22Rv1 (cell line): Measurements from ENCODE around the gene HAX1.

Experiments
- ZFX ChIP-seq: fragments of 450-650 bp; IDR thresholded peaks from 2 replicates; pipeline ENCODE4 v1.6.1; 2017; ENCODE audit warnings: antibody characterized with exemption, borderline replicate concordance
- TF ChIP-seq, protein P1 (sequence below): fragments of 450-650 bp; IDR thresholded peaks from 2 replicates; pipeline ENCODE4 v1.5.1; 2017; ENCODE audit warnings: mild to moderate bottlenecking

DNA sequence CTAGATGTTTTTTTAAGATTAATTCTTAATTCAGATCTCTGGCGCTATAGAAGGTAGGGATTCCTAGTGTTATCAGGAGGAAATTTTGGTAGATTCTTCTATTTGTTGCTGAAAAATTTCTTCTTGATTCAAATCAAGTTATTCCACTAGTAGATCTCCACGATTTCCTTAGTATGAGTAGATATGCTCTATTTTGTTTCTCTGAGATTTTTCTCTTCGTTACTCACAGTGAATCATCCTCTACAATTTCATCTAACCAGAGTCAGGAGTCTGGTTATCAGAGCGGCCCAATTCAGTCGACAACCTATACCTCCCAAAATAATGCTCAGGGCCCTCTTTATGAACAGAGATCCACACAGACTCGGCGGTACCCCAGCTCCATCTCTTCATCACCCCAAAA, 18.8 kb upstream of the HAX1 start:
- TF ChIP-seq, protein P1, sequence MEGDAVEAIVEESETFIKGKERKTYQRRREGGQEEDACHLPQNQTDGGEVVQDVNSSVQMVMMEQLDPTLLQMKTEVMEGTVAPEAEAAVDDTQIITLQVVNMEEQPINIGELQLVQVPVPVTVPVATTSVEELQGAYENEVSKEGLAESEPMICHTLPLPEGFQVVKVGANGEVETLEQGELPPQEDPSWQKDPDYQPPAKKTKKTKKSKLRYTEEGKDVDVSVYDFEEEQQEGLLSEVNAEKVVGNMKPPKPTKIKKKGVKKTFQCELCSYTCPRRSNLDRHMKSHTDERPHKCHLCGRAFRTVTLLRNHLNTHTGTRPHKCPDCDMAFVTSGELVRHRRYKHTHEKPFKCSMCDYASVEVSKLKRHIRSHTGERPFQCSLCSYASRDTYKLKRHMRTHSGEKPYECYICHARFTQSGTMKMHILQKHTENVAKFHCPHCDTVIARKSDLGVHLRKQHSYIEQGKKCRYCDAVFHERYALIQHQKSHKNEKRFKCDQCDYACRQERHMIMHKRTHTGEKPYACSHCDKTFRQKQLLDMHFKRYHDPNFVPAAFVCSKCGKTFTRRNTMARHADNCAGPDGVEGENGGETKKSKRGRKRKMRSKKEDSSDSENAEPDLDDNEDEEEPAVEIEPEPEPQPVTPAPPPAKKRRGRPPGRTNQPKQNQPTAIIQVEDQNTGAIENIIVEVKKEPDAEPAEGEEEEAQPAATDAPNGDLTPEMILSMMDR: no peak
- TF ChIP-seq ZFX: no peak
